ENCODE data around the gene FKBP1A.
A peak's percentile ranks its signal among the peaks of the same experiment; 100 is the strongest.

Gene FKBP1A

GRCh38 chr20:1371202-1371782 lies 21.6 kb downstream of the FKBP1A start:
- Histone ChIP-seq H3K9me3 (ENCODE audit: control insufficient read depth, low read length) (no peaks in the 10 kb centered on the region), H3K9ac (ENCODE audit: low read length) (peak overlapping the region; percentile 8), H3K27me3 (ENCODE audit: control insufficient read depth in 1 of 2, insufficient read depth in 1 of 2, low read length in 2 of 2) (no peaks in the 10 kb centered on the region), H2BK5ac (ENCODE audit: low read depth, low read length, poor library complexity, severe bottlenecking) (no peak overlapping the region), H2BK12ac (ENCODE audit: low read length in 2 of 2) (peak overlapping the region in 1 of 2 experiments; percentile 12), H3K14ac (ENCODE audit: low read length in 2 of 2) (no peak overlapping the region), H3K36me3 (ENCODE audit: control insufficient read depth in 1 of 2, insufficient read depth in 2 of 2, low read depth in 1 of 2, low read length in 2 of 2) (peaks cover 17 to 61% of the 10 kb centered on the region in 2 experiments), H3K27ac (ENCODE audit: low read length, poor library complexity, severe bottlenecking) (no peak overlapping the region), H3K4ac (ENCODE audit: low read depth in 1 of 2, low read length in 2 of 2) (no peak overlapping the region), H2BK15ac (ENCODE audit: low read depth, poor library complexity, severe bottlenecking) (no peak overlapping the region), H4K8ac (ENCODE audit: low read length) (no peak overlapping the region), H3K4me3 (ENCODE audit: insufficient read depth in 1 of 2, low read depth in 1 of 2, low read length in 2 of 2) (peak overlapping the region in 1 of 2 experiments; percentile 25), H3K23ac (ENCODE audit: low read length in 2 of 2) (no peak overlapping the region), H3K4me1 (ENCODE audit: control insufficient read depth, insufficient read depth, low read depth, low read length) (peaks cover 17% of the 10 kb centered on the region), H3K4me2 (ENCODE audit: low read length, poor library complexity, severe bottlenecking) (no peak overlapping the region), H2AK5ac (ENCODE audit: low read length, severe bottlenecking) (no peak overlapping the region), H2AFZ (ENCODE audit: low read depth, low read length) (no peak overlapping the region), H3K79me1 (replicated peaks; ENCODE audit: low read length, poor library complexity, severe bottlenecking) (peaks cover 29% of the 10 kb centered on the region), H4K91ac (ENCODE audit: low read length) (no peak overlapping the region), H2BK120ac (ENCODE audit: low read depth, low read length) (no peak overlapping the region), H3K18ac (ENCODE audit: low read depth in 1 of 2, low read length in 2 of 2) (peak overlapping the region in 1 of 2 experiments; percentile 37)
- DNase-seq: no peak
- WGBS: 78% methylated on average over 3 of the region's 3 CpGs

GRCh38 chr20:1370548-1371110 lies 22.2 kb downstream of the FKBP1A start:
- peaks cover 31% of the 10 kb centered on the region for H3K79me1 ChIP-seq (replicated peaks; ENCODE audit: low read length, poor library complexity, severe bottlenecking)
- peaks cover 17 to 66% of the 10 kb centered on the region in 2 experiments for H3K36me3 ChIP-seq (ENCODE audit: control insufficient read depth in 1 of 2, insufficient read depth in 2 of 2, low read depth in 1 of 2, low read length in 2 of 2)
- WGBS: 29% methylated on average over 2 of the region's 2 CpGs
- no peak overlapping the region for H2AFZ ChIP-seq (ENCODE audit: low read depth, low read length)
- no peak overlapping the region for H3K27ac ChIP-seq (ENCODE audit: low read length, poor library complexity, severe bottlenecking)
- H3K4ac ChIP-seq (ENCODE audit: low read depth in 1 of 2, low read length in 2 of 2): no peak overlapping the region
- H4K8ac ChIP-seq (ENCODE audit: low read length): no peak overlapping the region
- no peak overlapping the region for H2BK120ac ChIP-seq (ENCODE audit: low read depth, low read length)
- no peaks in the 10 kb centered on the region for H3K27me3 ChIP-seq (ENCODE audit: control insufficient read depth in 1 of 2, insufficient read depth in 1 of 2, low read length in 2 of 2)
- no peak overlapping the region for H4K91ac ChIP-seq (ENCODE audit: low read length)
- H2BK15ac ChIP-seq (ENCODE audit: low read depth, poor library complexity, severe bottlenecking): no peak overlapping the region
- H3K9ac ChIP-seq (ENCODE audit: low read length): peak overlapping the region; percentile 8
- no peak overlapping the region for H2BK5ac ChIP-seq (ENCODE audit: low read depth, low read length, poor library complexity, severe bottlenecking)
- peaks cover 13% of the 10 kb centered on the region for H3K4me1 ChIP-seq (ENCODE audit: control insufficient read depth, insufficient read depth, low read depth, low read length)
- no peak overlapping the region for H2AK5ac ChIP-seq (ENCODE audit: low read length, severe bottlenecking)
- H3K23ac ChIP-seq (ENCODE audit: low read length in 2 of 2): no peak overlapping the region
- no peak overlapping the region for H3K14ac ChIP-seq (ENCODE audit: low read length in 2 of 2)
- peak; percentile 42 for DNase-seq
- no peak overlapping the region for H3K4me2 ChIP-seq (ENCODE audit: low read length, poor library complexity, severe bottlenecking)
- peak overlapping the region in 1 of 2 experiments; percentile 37 for H3K18ac ChIP-seq (ENCODE audit: low read depth in 1 of 2, low read length in 2 of 2)
- peak overlapping the region in 1 of 2 experiments; percentile 12 for H2BK12ac ChIP-seq (ENCODE audit: low read length in 2 of 2)
- H3K4me3 ChIP-seq (ENCODE audit: insufficient read depth in 1 of 2, low read depth in 1 of 2, low read length in 2 of 2): peak overlapping the region in 1 of 2 experiments; percentile 25
- no peaks in the 10 kb centered on the region for H3K9me3 ChIP-seq (ENCODE audit: control insufficient read depth, low read length)

GRCh38 chr20:1369970-1370369 lies 22.9 kb downstream of the FKBP1A start:
- Histone ChIP-seq H3K9me3 (ENCODE audit: control insufficient read depth, low read length) (no peaks in the 10 kb centered on the region), H3K4me1 (ENCODE audit: control insufficient read depth, insufficient read depth, low read depth, low read length) (peaks cover 11% of the 10 kb centered on the region), H3K36me3 (ENCODE audit: control insufficient read depth in 1 of 2, insufficient read depth in 2 of 2, low read depth in 1 of 2, low read length in 2 of 2) (peaks cover 17 to 69% of the 10 kb centered on the region in 2 experiments), H2AFZ (ENCODE audit: low read depth, low read length) (no peak overlapping the region), H3K27me3 (ENCODE audit: control insufficient read depth in 1 of 2, insufficient read depth in 1 of 2, low read length in 2 of 2) (no peaks in the 10 kb centered on the region), H3K23ac (ENCODE audit: low read length in 2 of 2) (no peak overlapping the region), H2BK12ac (ENCODE audit: low read length in 2 of 2) (no peak overlapping the region), H2BK120ac (ENCODE audit: low read depth, low read length) (no peak overlapping the region), H4K91ac (ENCODE audit: low read length) (no peak overlapping the region), H3K27ac (ENCODE audit: low read length, poor library complexity, severe bottlenecking) (no peak overlapping the region), H3K4ac (ENCODE audit: low read depth in 1 of 2, low read length in 2 of 2) (no peak overlapping the region), H3K4me2 (ENCODE audit: low read length, poor library complexity, severe bottlenecking) (no peak overlapping the region), H3K9ac (ENCODE audit: low read length) (no peak overlapping the region), H3K18ac (ENCODE audit: low read depth in 1 of 2, low read length in 2 of 2) (no peak overlapping the region), H2BK15ac (ENCODE audit: low read depth, poor library complexity, severe bottlenecking) (no peak overlapping the region), H4K8ac (ENCODE audit: low read length) (no peak overlapping the region), H2BK5ac (ENCODE audit: low read depth, low read length, poor library complexity, severe bottlenecking) (no peak overlapping the region), H3K14ac (ENCODE audit: low read length in 2 of 2) (no peak overlapping the region), H2AK5ac (ENCODE audit: low read length, severe bottlenecking) (no peak overlapping the region), H3K4me3 (ENCODE audit: insufficient read depth in 1 of 2, low read depth in 1 of 2, low read length in 2 of 2) (no peak overlapping the region), H3K79me1 (replicated peaks; ENCODE audit: low read length, poor library complexity, severe bottlenecking) (peaks cover 31% of the 10 kb centered on the region)
- WGBS: 93% methylated on average over 3 of the region's 3 CpGs
- no peak for DNase-seq

- H3K27me3 ChIP-seq (ENCODE audit: control insufficient read depth in 1 of 2, insufficient read depth in 1 of 2, low read length in 2 of 2): no peaks in the 10 kb centered on the region
- no peak overlapping the region for H3K23ac ChIP-seq (ENCODE audit: low read length in 2 of 2)
- peaks cover 11% of the 10 kb centered on the region for H3K4me1 ChIP-seq (ENCODE audit: control insufficient read depth, insufficient read depth, low read depth, low read length)
- H4K91ac ChIP-seq (ENCODE audit: low read length): peak overlapping the region; percentile 43
- peak overlapping the region; percentile 30 for H2AK5ac ChIP-seq (ENCODE audit: low read length, severe bottlenecking)
- peak overlapping the region in 1 of 2 experiments; percentile 29 for H2BK12ac ChIP-seq (ENCODE audit: low read length in 2 of 2)
- H3K4me3 ChIP-seq (ENCODE audit: insufficient read depth in 1 of 2, low read depth in 1 of 2, low read length in 2 of 2): no peak overlapping the region
- no peak overlapping the region for H3K4me2 ChIP-seq (ENCODE audit: low read length, poor library complexity, severe bottlenecking)
- WGBS: 32% methylated on average over 4 of the region's 7 CpGs
- no peak overlapping the region for H4K8ac ChIP-seq (ENCODE audit: low read length)
- H3K79me1 ChIP-seq (replicated peaks; ENCODE audit: low read length, poor library complexity, severe bottlenecking): peaks cover 28% of the 10 kb centered on the region
- H3K18ac ChIP-seq (ENCODE audit: low read depth in 1 of 2, low read length in 2 of 2): peak overlapping the region; percentile 1 to 40
- no peak overlapping the region for H2BK5ac ChIP-seq (ENCODE audit: low read depth, low read length, poor library complexity, severe bottlenecking)
- peak overlapping the region; percentile 17 for H3K9ac ChIP-seq (ENCODE audit: low read length)
- H2BK15ac ChIP-seq (ENCODE audit: low read depth, poor library complexity, severe bottlenecking): no peak overlapping the region
- DNase-seq: peak; percentile 58
- no peak overlapping the region for H2AFZ ChIP-seq (ENCODE audit: low read depth, low read length)
- H3K36me3 ChIP-seq (ENCODE audit: control insufficient read depth in 1 of 2, insufficient read depth in 2 of 2, low read depth in 1 of 2, low read length in 2 of 2): peaks cover 16 to 71% of the 10 kb centered on the region in 2 experiments
- no peak overlapping the region for H3K14ac ChIP-seq (ENCODE audit: low read length in 2 of 2)
- H2BK120ac ChIP-seq (ENCODE audit: low read depth, low read length): no peak overlapping the region
- H3K27ac ChIP-seq (ENCODE audit: low read length, poor library complexity, severe bottlenecking): peak overlapping the region; percentile 70
- no peaks in the 10 kb centered on the region for H3K9me3 ChIP-seq (ENCODE audit: control insufficient read depth, low read length)
- H3K4ac ChIP-seq (ENCODE audit: low read depth in 1 of 2, low read length in 2 of 2): no peak overlapping the region
Observed at GRCh38 chr20:1368448-1369199, 24.2 kb downstream of the FKBP1A start.
